ENCODE data around the gene CELF2. TPM values are rescaled to one million over a fixed set of nuclear protein-coding genes. Genes with fewer than 3 reads are reported as not detected.

The CELF2 gene
- total RNA-seq, 1 donor from 2014 or later = 14.4 TPM

GRCh38 chr10:11003679-11004078, 14.0 kb upstream of the CELF2 start:
- DNase-seq (ENCODE audit: extremely low spot score, unreplicated experiment) = no peak
- H3K36me3 Mint-ChIP-seq = no peaks in the 10 kb centered on the region
- H3K27ac Mint-ChIP-seq = no peak overlapping the region
- no peak for TF ChIP-seq CTCF (conservative IDR thresholded peaks at IDR 0.05)
- H3K9me3 Mint-ChIP-seq = no peaks in the 10 kb centered on the region
- peaks cover 61% of the 10 kb centered on the region for H3K27me3 Mint-ChIP-seq
- H3K4me1 Mint-ChIP-seq (ENCODE audit: unreplicated experiment) = no peaks in the 10 kb centered on the region
- no peak overlapping the region for H3K4me3 Mint-ChIP-seq

GRCh38 chr10:11004144-11005077, 13.3 kb upstream of the CELF2 start:
- Mint-ChIP-seq H3K9me3 (no peaks in the 10 kb centered on the region), H3K4me1 (ENCODE audit: unreplicated experiment) (no peaks in the 10 kb centered on the region), H3K27me3 (peaks cover 66% of the 10 kb centered on the region), H3K4me3 (no peak overlapping the region), H3K27ac (no peak overlapping the region), H3K36me3 (no peaks in the 10 kb centered on the region)
- DNase-seq (ENCODE audit: extremely low spot score, unreplicated experiment) = no peak
- no peak for TF ChIP-seq CTCF (conservative IDR thresholded peaks at IDR 0.05)

GRCh38 chr10:11005725-11006427, 11.8 kb upstream of the CELF2 start:
- H3K4me1 Mint-ChIP-seq (ENCODE audit: unreplicated experiment) = no peaks in the 10 kb centered on the region
- TF ChIP-seq CTCF (conservative IDR thresholded peaks at IDR 0.05) = no peak
- peaks cover 70% of the 10 kb centered on the region for H3K27me3 Mint-ChIP-seq
- no peak overlapping the region for H3K4me3 Mint-ChIP-seq
- H3K9me3 Mint-ChIP-seq = no peaks in the 10 kb centered on the region
- DNase-seq (ENCODE audit: extremely low spot score, unreplicated experiment) = no peak
- H3K36me3 Mint-ChIP-seq = no peaks in the 10 kb centered on the region
- H3K27ac Mint-ChIP-seq = no peak overlapping the region

GRCh38 chr10:11006428-11006825, 11.2 kb upstream of the CELF2 start:
- H3K27ac Mint-ChIP-seq = no peak overlapping the region
- no peaks in the 10 kb centered on the region for H3K4me1 Mint-ChIP-seq (ENCODE audit: unreplicated experiment)
- H3K4me3 Mint-ChIP-seq = no peak overlapping the region
- DNase-seq (ENCODE audit: extremely low spot score, unreplicated experiment) = no peak
- H3K36me3 Mint-ChIP-seq = no peaks in the 10 kb centered on the region
- H3K27me3 Mint-ChIP-seq = peaks cover 76% of the 10 kb centered on the region
- TF ChIP-seq CTCF (conservative IDR thresholded peaks at IDR 0.05) = no peak
- H3K9me3 Mint-ChIP-seq = no peaks in the 10 kb centered on the region

GRCh38 chr10:11007476-11008020, 10.1 kb upstream of the CELF2 start:
- Mint-ChIP-seq H3K4me1 (ENCODE audit: unreplicated experiment) (peaks cover 7% of the 10 kb centered on the region), H3K9me3 (no peaks in the 10 kb centered on the region), H3K27ac (no peak overlapping the region), H3K4me3 (no peak overlapping the region), H3K36me3 (no peaks in the 10 kb centered on the region), H3K27me3 (peaks cover 78% of the 10 kb centered on the region)
- TF ChIP-seq CTCF (conservative IDR thresholded peaks at IDR 0.05) = no peak
- DNase-seq (ENCODE audit: extremely low spot score, unreplicated experiment) = no peak

All from type B pancreatic cell (in vitro differentiated cells).